Raji (cell line): ENCODE results near the gene STUB1.

Source experiments
- POLR2A ChIP-seq: IDR thresholded peaks from 2 replicates; pipeline ENCODE4 v1.6.1; 2011; ENCODE audit warnings: low read depth, low read length, control low read depth; ENCODE audit not compliant: insufficient read depth

Gene STUB1

DNA sequence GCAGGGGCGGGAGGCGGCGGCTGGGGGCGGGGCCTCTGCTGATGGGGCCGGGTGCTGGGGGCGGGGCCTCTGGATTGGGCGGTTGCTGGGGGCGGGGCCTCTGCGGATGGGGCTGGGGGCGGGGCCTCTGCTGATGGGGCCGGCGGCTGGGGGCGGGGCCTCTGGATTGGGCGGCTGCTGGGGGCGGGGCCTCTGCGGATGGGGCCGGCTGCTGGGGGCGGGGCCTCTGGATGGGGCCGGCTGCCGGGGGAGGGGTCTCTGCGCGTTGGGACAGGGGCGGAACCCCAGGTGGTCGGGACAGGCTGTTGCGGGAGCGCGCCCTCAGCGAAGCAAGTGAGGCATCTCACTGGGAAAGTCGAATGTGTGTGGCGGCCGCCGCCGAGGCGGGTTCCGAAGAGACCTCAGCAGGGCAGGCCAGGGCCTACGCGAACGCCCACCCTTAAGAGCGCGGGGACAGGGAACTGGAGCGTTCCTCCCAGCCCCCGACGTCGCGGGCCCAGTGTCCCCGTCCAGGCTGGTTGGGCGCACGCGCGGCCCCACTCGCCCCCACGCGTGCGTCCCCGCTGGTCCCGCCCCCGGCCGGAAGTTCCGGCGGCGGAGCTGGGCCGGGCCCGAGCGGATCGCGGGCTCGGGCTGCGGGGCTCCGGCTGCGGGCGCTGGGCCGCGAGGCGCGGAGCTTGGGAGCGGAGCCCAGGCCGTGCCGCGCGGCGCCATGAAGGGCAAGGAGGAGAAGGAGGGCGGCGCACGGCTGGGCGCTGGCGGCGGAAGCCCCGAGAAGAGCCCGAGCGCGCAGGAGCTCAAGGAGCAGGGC lies at the start of gene STUB1:
Gene STUB1, plus strand, starts transcription at position 597 of the 811 bp plus-strand sequence. Its CDS starts 116 bp downstream, at position 713.
- peak; percentile 84 for TF ChIP-seq POLR2A

DNA sequence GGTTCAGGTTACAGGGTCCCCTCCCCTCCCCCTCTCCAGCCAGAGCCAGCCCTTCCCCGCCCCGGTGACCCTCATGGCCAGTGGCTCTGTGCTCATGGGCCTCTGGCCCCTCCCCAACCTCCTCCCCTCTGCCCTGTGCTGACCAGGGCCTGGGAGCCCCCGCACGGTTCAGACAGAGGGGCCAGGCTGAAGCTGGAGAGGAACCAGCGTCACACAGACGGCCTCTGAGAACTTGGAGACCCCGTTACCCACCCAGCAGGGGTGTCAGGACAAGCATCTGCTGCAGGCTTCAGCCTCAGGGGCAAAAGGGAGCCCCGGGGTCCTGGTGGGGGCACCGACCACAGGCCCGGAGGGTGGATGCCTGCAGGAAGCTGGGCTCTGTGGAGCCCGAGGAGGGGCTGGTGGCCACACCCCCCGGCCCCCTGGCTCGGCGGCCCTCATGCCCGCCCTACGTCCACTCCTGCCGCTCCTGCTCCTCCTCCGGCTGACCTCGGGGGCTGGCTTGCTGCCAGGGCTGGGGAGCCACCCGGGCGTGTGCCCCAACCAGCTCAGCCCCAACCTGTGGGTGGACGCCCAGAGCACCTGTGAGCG lies 49.3 kb upstream of the STUB1 start, which contains the start of gene WFIKKN1:
Gene WFIKKN1, plus strand, starts transcription at position 171 of the 591 bp plus-strand sequence. Its CDS starts 269 bp downstream, at position 440.
- no peak for TF ChIP-seq POLR2A

DNA sequence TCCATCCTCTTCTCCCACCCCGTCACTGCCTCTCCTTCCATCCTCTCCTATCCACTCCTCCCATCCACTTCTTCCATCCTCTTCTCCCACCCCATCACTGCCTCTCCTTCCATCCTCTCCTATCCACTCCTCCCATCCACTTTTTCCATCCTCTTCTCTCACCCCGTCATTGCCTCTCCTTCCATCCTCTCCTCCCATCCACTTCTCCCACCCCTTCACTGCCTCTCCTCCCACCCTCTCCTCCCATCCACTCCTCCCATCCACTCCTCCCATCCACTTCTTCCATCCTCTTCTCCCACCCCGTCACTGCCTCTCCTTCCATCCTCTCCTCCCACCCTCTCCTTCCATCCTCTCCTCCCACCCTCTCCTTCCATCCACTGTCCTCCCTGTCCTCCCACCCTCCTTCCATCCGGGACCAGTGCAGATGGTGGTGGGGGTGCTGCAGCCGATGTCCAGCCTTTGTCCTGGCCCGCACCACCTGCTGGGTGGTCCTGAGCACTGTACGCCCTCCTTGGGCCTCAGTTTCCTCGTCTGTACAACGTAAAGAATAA lies 48.3 kb upstream of the STUB1 start:
- no peak for TF ChIP-seq POLR2A

DNA sequence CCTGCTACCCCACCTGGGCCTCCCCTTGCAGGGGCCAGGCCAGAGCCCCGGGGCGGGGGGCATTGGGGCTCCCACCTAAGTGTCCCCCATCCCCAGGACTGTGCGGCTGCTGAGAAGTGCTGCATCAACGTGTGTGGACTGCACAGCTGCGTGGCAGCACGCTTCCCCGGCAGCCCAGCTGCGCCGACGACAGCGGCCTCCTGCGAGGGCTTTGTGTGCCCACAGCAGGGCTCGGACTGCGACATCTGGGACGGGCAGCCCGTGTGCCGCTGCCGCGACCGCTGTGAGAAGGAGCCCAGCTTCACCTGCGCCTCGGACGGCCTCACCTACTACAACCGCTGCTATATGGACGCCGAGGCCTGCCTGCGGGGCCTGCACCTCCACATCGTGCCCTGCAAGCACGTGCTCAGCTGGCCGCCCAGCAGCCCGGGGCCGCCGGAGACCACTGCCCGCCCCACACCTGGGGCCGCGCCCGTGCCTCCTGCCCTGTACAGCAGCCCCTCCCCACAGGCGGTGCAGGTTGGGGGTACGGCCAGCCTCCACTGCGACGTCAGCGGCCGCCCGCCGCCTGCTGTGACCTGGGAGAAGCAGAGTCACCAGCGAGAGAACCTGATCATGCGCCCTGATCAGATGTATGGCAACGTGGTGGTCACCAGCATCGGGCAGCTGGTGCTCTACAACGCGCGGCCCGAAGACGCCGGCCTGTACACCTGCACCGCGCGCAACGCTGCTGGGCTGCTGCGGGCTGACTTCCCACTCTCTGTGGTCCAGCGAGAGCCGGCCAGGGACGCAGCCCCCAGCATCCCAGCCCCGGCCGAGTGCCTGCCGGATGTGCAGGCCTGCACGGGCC lies 47.5 kb upstream of the STUB1 start:
- 0 out of 2 replicates have a peak, but pooled peaks have one; percentile 11 for TF ChIP-seq POLR2A

DNA sequence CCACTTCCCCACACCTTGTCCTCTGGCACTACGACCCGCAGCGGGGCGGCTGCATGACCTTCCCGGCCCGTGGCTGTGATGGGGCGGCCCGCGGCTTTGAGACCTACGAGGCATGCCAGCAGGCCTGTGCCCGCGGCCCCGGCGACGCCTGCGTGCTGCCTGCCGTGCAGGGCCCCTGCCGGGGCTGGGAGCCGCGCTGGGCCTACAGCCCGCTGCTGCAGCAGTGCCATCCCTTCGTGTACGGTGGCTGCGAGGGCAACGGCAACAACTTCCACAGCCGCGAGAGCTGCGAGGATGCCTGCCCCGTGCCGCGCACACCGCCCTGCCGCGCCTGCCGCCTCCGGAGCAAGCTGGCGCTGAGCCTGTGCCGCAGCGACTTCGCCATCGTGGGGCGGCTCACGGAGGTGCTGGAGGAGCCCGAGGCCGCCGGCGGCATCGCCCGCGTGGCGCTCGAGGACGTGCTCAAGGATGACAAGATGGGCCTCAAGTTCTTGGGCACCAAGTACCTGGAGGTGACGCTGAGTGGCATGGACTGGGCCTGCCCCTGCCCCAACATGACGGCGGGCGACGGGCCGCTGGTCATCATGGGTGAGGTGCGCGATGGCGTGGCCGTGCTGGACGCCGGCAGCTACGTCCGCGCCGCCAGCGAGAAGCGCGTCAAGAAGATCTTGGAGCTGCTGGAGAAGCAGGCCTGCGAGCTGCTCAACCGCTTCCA lies 46.7 kb upstream of the STUB1 start:
- TF ChIP-seq POLR2A, result no peak

DNA sequence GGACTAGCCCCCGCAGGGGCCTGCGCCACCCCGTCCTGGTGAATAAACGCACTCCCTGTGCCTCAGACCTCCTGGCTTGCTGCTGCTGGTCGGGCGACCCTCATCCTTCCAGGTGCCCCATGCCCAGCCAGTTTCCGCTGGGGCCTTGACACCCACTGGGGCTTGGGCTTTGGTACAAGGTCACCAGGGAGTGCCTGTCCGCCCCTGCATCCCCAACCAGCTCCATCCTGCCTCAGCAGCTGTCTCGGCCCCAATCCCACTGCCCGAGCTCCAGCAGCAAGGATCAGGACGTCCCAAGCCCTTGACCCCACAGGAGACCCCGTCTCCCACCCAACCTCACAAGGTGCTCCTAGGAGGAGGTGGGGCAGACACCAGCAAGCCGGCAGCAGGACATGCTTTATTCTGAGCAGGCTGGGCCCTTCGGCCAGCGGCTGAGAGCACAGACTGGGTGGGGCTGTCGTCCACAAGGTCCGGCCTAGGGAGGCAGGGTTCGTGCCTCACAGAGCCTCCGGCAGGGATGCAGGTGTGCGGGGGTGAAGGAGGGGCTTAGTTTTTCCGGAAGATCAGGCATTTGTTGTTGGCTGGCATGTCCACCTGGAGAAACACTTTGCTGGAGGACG lies 46.0 kb upstream of the STUB1 start:
- TF ChIP-seq POLR2A, result no peak

DNA sequence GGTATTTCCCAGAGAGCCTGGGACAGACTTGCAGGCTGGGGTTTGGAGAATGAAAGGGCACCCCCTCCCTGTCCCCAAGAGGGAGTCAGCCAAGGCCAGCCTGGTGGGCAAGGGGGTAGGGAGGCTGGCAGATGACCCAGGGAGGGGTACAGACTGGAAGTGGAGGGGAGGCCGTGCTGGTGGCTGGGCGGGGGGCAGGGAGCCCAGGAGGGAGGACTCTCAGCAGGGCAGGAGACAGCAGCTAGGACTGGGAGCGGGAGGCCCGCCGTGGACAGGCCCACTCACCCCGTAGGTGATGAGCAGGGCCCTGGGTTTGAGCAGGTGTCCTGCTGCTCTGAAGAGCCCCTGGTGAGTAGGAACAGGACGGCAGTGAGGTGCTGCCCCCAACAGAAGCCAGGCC lies 45.2 kb upstream of the STUB1 start:
- no peak for TF ChIP-seq POLR2A

DNA sequence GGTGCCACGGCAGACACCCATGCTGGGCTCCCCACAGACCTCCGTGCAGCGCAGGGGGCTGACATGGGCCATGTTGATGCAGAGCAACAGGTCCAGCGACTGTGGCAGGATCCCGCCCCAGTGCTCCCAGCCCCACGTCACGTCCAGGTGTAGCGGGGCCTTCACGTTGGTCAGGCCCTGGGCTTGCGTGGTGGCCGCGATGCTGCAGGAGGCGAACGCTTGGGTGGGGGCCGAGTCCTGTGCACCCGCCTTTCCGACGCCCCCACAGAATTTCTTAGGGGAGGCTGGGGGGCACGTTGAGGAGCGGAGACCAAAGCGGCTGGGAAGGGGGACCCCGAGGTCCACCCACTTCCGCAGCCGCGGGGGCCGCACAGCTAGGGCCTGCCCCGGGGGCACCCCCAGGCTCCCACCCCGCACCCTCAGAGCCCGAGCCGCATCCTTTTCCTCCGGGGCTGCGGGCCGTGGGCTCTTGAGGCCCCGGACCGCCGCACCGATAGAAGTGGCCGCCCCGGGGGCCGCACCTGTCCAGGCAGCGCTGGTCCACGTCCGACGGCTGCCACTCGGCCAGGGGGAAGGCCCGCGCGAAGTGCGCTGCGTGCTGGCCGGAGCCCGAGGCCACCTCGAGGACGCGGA lies 44.5 kb upstream of the STUB1 start:
- TF ChIP-seq POLR2A, result no peak

DNA sequence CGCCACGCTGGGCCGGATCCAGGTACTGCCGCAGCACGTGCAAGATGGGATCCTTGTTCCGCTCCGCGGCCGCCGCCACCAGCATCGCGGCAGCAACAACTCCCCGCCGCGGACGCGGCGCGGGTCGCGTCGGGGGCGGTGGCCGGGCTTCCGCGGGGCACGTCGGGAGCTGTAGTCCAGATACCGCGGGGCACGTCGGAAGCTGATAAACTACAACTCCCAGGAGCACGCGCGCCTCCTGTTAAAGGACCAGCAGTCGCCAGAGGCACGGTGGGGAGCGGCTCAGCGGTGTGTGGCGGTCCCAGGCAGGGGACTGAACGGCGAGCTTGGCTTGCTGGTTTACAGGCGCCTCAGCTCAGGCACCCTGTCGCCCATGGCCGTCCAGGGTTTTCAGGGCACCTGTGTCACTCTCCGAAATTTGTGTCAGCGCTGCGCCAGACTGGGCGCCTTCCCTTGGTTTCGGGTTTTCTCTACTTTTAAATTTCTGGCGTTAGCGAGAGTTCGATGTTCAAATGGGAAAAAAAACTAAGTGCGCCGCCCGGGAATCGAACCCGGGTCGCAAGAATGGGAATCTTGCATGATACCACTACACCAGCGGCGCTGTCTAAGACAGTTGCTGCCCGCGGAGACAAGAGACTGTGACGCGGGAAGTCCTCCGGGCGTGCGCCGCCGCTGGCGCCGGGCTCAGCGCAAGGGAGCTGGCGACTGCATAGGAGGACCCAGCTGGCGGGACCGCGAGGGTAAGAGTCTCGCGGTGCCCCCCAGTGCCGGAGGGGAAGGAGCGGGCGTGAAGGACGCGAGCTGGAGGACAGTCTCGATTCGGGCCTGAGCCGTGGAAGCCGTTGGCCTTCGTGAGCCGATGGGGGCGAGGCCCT lies 43.8 kb upstream of the STUB1 start, which contains the start of gene METTL26:
Gene METTL26, minus strand, starts transcription at position 100 of the 875 bp plus-strand sequence. Its CDS starts 15 bp downstream, at position 85.
- peak; percentile 98 for TF ChIP-seq POLR2A

DNA sequence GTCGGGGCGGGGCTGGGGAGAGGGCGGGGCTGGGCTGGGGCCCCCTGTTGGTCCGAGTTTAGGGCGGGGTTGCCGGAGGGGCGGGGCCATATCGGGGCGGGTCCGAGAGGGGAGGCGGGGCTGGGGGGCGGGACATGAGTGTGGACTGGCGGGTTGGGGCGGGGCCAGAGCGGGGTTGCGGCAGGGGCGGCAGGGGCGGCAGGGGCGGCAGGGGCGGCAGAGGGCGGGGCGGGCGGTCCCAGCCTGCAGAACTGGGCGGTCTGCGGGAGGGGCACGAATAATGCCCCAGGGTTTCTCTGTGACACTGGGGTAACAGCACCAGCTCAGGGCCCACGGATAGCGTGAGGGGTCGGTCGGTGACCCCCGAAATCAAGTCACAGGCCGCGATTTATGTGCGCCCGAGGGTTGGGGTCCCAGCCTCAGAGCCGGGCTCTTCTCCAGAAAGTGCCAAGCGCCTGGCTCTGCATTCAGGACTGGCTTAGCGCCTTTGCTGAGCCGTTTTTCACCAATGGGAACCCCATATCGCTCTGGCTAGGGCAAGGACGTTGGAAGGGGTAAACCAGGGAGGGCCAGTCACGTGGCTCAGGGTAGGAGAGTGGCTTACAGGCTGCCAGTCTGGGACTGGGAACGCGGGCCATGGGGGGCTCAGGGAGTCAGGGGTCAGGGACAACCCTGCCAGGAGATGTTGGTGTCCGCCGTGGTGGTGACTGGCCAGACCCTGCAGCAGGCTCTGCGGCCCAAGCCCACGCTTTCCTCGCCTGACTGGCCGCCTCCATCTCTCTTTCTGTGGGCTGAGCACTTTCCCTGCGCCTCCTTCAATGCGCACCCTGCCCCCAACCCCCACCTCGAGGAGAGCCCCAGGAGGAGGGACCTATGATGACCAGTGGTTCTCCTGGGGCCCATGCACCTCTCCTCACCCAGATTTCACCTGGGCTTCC lies 42.9 kb upstream of the STUB1 start:
- no peak for TF ChIP-seq POLR2A

DNA sequence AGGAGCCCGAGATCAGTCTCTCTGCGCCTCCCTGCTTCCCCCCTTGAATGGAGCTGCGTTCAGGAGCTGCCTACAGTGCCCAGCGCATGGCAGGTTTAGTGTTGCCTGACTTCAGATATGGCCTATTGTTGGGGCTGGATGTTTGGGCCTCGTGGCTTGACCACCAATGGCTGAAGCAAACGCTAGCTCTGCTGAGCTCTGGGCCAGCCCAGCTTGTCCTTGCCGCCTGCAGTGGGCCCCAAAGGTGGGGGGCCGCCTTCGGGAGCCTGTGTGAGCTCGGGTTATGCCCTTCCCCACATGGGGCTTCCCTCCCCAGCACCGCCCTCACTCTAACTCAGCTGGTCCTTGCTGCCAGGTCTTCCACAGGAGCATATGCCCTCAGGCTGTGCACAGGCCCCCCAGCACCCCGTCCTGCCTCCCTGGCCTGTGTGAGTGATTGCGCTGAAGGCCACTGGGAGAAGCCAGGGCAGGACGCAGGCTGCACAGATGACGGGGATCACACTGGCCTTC lies 42.1 kb upstream of the STUB1 start:
- no peak for TF ChIP-seq POLR2A
